Measurements from ENCODE around the gene ZRANB3.
"Not testable (repeated sequence)": the region's sequence is repeated elsewhere in the genome, so short reads cannot be mapped to it uniquely, and the experiment has no call there.

The ZRANB3 gene

DNA sequence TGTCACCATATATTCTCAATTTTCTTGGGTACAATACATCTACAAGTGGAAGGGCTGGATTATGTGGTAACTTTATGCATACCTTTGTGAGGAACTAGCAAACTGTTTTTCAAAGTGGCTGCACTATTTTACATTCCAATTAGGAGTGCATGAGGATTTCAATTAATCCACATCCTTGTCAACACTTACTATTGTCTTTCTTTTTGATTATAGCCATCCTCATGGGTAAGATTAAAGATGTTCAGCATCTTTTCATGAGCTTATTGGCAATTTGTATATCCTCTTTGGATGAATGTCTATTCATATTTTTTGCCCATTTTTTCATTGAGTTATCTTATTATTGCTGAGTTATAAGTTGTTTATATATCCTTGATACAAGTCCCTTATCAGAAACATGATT lies 73.7 kb downstream of the ZRANB3 start:
- TF ChIP-seq, protein P1, sequence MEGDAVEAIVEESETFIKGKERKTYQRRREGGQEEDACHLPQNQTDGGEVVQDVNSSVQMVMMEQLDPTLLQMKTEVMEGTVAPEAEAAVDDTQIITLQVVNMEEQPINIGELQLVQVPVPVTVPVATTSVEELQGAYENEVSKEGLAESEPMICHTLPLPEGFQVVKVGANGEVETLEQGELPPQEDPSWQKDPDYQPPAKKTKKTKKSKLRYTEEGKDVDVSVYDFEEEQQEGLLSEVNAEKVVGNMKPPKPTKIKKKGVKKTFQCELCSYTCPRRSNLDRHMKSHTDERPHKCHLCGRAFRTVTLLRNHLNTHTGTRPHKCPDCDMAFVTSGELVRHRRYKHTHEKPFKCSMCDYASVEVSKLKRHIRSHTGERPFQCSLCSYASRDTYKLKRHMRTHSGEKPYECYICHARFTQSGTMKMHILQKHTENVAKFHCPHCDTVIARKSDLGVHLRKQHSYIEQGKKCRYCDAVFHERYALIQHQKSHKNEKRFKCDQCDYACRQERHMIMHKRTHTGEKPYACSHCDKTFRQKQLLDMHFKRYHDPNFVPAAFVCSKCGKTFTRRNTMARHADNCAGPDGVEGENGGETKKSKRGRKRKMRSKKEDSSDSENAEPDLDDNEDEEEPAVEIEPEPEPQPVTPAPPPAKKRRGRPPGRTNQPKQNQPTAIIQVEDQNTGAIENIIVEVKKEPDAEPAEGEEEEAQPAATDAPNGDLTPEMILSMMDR (IDR thresholded peaks at IDR 0.05; ENCODE audit: low read depth, low read length), result no peak
- DNase-seq (ENCODE audit: low read depth in 2 of 2), result no peak
- H3K4me3 ChIP-seq (replicated peaks in 1 of 2; ENCODE audit: low read depth in 2 of 2, low read length in 2 of 2), result no peak overlapping the region

DNA sequence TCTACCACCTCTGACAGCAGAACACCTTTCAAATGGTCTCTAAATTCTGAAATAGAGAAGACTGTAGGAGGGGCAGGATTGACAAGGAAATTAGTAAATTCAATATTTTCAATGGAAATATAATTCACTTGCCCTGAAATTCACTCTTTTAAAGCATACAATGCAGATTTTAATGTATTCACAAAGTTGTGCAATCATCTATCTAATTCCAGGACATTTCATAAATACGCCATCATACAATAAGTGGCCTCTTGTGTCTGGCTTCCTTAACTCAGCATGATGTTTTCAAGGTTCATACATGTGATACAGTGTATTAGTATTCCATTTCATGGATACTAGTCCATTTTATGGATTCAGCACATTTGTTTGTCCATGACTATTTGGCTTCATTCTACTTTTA lies 74.2 kb downstream of the ZRANB3 start:
- no peak overlapping the region for H3K4me3 ChIP-seq (replicated peaks in 1 of 2; ENCODE audit: low read depth in 2 of 2, low read length in 2 of 2)
- TF ChIP-seq, protein P1 (IDR thresholded peaks at IDR 0.05; ENCODE audit: low read depth, low read length), result no peak
- no peak for DNase-seq (ENCODE audit: low read depth in 2 of 2)

- DNase-seq (ENCODE audit: low read depth in 2 of 2), result no peak
- TF ChIP-seq, protein P1 (IDR thresholded peaks at IDR 0.05; ENCODE audit: low read depth, low read length), result no peak
- no peak overlapping the region for H3K4me3 ChIP-seq (replicated peaks in 1 of 2; ENCODE audit: low read depth in 2 of 2, low read length in 2 of 2)
Observed at GRCh38 chr2:135456431-135456830, 74.6 kb downstream of the ZRANB3 start.

DNA sequence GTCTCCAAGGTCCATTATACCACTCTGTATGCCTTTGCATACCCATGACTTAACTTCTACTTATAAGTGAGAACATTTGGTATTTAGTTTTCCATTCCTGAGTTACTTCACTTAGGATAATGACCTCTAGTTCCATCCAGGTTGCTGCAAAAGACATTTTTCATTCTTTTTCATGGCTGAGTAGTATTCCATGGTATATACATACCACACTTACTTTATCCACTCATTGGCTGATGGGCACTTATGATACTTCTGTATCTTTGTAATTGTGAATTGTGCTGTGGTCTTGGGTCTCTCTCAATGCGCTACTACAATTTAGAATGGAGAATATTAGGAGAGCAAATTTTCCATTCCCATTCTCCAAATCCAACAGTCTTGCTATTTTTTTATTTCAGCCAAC lies 76.4 kb downstream of the ZRANB3 start:
- H3K4me3 ChIP-seq (replicated peaks in 1 of 2; ENCODE audit: low read depth in 2 of 2, low read length in 2 of 2), result no peak overlapping the region
- TF ChIP-seq, protein P1 (IDR thresholded peaks at IDR 0.05; ENCODE audit: low read depth, low read length), result no peak
- DNase-seq (ENCODE audit: low read depth in 2 of 2), result no peak

GRCh38 chr2:135453027-135453426 lies 78.0 kb downstream of the ZRANB3 start:
- H3K4me3 ChIP-seq (replicated peaks in 1 of 2; ENCODE audit: low read depth in 2 of 2, low read length in 2 of 2); DNase-seq (ENCODE audit: low read depth in 2 of 2): not testable (repeated sequence)

DNA sequence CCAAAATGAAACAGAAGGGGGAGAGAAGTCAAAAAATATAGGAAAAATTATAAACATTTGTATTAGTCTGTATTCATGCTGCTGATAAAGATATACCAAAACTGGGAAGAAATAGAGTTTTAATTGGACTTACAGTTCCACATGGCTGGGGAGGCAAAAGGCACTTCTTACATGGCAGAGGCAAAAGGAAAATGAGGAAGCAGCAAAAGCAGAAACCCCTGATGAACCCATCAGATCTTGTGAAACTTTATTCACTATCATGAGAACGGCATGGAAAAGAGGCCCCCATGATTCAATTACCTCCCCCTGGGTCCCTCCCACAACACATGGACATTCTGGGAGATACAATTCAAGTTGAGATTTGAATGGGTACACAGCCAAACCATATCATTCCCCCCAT lies 79.1 kb downstream of the ZRANB3 start:
- no peak for DNase-seq (ENCODE audit: low read depth in 2 of 2)
- TF ChIP-seq, protein P1 (IDR thresholded peaks at IDR 0.05; ENCODE audit: low read depth, low read length), result no peak
- no peak overlapping the region for H3K4me3 ChIP-seq (replicated peaks in 1 of 2; ENCODE audit: low read depth in 2 of 2, low read length in 2 of 2)

- not testable (repeated sequence) for H3K4me3 ChIP-seq (replicated peaks in 1 of 2; ENCODE audit: low read depth in 2 of 2, low read length in 2 of 2); DNase-seq (ENCODE audit: low read depth in 2 of 2)
Observed at GRCh38 chr2:135443013-135443412, 88.0 kb downstream of the ZRANB3 start.

- DNase-seq (ENCODE audit: low read depth in 2 of 2); H3K4me3 ChIP-seq (replicated peaks in 1 of 2; ENCODE audit: low read depth in 2 of 2, low read length in 2 of 2): not testable (repeated sequence)
Observed at GRCh38 chr2:135435155-135435554, 95.9 kb downstream of the ZRANB3 start.

GRCh38 chr2:135424849-135425248 lies 106.2 kb downstream of the ZRANB3 start:
- TF ChIP-seq, protein P1 (IDR thresholded peaks at IDR 0.05; ENCODE audit: low read depth, low read length), result no peak
- no peak for DNase-seq (ENCODE audit: low read depth in 2 of 2)
- H3K4me3 ChIP-seq (replicated peaks in 1 of 2; ENCODE audit: low read depth in 2 of 2, low read length in 2 of 2), result no peak overlapping the region
